GM21529 (cell line): ENCODE results near the gene CNBP.
"Not testable (repeated sequence)": the region's sequence is repeated elsewhere in the genome, so short reads cannot be mapped to it uniquely, and the experiment has no call there.

Experiments used
- ATAC-seq: cut with Tn5 transposase; IDR thresholded peaks from one replicate; pipeline ENCODE4 v1.9.1; 2021; ENCODE audit not compliant: unreplicated experiment

Gene CNBP

DNA sequence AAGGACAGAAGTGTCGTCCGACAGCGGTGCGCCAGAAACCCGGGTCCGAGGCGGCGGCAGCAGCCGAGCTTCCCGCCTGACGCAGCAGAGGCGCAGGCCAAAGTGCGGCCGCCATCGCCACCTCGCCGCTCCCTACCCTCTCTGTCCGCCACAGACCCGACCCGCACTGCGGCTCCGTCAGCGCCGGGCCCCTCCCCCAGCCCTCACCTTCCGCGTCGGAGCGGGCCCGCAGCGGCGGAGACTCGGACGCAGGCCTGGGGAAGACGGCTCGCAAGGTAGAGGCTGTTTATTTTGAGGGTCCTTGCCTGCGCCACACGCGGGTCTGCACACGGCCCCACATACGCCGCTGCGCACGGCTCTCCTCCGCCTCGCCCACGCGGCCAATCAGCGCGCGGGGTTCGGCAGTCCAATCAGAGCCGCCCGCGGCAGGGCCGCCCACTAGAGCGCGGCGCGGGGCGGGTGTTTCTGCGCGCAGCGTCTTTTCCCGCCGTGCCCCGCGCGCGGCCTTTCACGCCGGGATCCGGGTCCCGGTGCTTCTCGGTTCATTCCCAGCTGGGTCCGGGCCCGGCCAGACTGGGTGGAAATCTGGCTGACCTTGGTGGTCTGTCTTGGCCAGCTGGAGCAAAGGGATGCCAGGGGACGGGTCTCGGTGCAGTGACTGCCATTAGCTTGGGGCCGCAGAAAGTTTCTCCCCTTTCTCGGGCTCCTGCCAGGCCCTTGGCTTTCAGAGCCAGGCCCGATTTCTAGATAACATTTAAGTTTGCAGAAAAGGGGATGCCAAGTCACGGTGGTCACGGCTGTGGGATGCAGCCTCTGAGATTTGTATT, at the start of gene CNBP:
CNBP (minus strand) TSS at position 328 of the 827 bp plus-strand sequence. CDS start 12,139 bp downstream, outside the sequence.
- ATAC-seq = peak; percentile 93

DNA sequence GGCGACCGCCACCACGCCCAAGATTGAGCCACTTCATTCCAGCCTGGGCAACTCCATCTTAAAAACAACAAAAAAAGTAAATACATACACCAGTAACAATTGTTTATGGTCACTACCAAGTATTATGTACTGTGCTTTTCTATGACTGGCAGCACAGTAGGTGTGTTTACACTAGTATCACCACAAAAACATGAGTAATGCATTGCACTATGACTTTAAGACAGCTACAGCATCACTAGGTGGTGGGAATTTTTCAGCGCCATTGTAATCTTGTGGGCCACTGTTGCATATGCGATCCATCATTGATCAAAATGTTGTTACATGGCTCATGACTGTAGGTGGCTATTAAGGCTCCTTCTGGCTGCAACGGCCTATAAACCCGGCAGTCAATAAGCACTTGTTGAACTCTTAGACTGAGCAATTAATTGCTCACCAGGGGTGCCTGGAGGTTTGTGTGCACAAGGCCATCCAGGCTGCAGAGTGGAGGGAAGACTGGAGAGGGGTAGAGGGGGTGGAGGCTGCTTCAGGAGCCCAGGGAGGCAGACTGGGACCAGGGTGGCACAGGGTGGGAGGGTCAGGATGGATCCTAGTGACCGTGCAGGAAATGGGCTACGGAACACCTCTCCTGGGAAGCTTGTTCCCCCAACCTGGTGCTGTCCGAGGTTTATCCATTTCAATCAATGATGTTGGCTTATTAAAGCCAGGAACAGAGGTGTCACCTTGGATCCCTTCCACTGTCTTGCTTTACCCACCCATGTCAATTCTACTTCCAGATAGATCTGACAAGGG, 47.8 kb upstream of the CNBP start:
- no peak for ATAC-seq

GRCh38 chr3:129230311-129231019, 46.8 kb upstream of the CNBP start:
- ATAC-seq = no peak

DNA sequence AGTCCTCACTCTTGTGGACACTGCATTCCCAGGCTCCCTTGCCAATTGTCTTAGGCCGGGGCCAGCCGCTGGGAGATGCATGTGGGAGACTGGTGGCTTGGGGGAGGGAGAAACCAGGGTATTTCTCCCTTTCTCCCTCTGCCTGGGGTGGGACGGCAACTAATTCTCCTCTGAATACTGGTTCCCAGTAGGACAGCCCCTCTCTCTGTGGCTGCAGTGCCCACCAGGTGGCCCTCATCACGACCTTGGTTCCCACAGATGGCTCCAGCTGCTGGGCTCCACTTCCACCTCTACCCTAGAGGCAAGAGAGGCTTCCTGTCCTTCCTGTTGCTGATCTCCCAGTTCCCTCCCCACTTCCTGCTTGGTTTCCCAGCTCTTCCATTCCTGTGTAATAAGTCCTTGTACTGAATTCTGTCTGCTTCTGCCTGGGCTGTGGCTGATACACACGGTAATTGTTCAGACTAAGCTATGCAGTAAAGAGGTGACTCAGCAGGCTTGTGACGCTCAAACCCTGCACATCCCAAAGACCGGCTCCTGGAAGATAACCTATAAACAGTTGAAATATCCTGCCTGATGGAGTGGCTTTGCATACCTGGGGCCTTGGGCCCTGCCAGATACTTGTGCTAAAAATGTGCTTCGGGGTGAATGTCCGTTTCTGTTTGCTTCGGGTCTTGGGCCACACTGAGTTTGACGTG, 45.3 kb upstream of the CNBP start:
- ATAC-seq = no peak

DNA sequence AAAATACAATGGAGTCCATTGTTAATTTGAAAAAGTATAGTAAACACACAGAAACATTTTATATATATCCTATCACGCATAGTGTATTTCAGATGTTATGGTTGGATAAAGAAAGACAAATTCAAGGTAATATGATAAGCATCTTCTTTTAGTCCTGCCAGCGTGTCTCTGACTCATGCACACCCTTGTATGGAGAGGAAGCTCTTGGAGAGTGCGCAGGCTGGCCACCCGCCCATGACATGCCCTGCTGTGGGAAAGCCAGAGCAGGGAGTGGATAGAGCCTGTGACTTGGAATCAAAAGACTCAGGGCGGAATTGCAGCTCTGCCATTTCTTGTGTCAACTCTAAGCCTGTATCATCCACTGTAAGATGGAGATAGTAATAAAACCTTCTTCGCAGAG, 42.7 kb upstream of the CNBP start:
- ATAC-seq = no peak

DNA sequence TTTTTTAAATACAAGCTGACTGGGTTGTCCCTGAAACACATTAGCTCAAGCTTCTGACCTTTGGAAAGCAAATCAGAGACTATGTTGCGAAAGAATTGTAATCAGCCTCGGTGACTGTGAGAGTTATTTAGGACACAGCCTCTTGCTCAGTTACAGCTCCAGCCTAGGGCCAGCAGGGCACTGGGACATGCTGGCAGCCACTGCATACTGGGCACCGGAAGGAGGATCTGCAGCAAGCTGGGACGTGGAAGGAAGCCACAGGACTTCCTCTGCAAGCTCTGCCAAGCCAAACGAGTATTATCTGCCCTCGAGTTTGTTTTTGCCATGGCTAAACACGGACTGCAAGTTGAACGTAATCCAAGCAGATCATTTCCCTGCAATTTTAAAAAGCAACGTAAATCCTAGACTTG, 41.3 kb upstream of the CNBP start:
- no peak for ATAC-seq

- not testable (repeated sequence) for ATAC-seq
Measured at GRCh38 chr3:129224387-129224786, 40.7 kb upstream of the CNBP start.

GRCh38 chr3:129218742-129219141, 35.0 kb upstream of the CNBP start:
- no peak for ATAC-seq

DNA sequence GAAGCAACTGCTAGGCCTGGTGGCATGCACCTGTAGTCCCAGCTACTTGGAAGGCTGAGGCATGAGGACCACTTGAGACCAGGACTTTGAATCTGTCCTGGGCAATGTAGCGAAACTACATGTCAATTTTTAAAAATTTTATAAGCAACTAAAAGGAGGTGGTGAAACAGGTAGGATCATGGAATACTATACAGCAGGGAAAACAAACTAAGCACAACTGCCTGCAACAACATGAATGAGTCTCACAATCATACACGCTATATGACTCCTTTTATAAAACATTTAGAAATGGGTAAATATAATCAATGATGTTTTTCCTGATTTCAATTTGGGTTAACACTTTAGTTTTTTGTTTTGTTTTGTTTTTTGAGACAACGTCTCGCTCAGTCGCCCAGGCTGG, 29.5 kb upstream of the CNBP start:
- ATAC-seq = no peak

- ATAC-seq = no peak
Measured at GRCh38 chr3:129211772-129212171, 28.1 kb upstream of the CNBP start.

DNA sequence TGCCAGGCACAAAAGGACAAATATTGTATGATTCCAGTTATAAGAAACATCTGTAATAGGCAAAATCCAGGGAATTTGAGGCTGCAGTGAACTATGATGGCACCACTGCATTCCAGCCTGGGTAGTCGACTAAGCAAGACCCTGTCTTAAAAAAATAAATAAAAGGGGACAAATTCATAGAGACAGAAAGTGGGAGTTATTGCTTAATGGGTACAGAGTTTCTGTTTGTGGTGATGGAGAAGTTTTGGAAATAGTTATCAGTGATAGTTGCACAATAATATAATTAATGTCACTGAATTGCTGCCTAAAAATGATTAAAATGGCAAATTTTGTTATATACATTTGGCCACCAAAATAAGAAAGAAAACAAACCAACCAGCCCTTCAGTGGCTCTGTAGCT, 27.6 kb upstream of the CNBP start:
- ATAC-seq = no peak

GRCh38 chr3:129207479-129207878, 23.8 kb upstream of the CNBP start:
- no peak for ATAC-seq

DNA sequence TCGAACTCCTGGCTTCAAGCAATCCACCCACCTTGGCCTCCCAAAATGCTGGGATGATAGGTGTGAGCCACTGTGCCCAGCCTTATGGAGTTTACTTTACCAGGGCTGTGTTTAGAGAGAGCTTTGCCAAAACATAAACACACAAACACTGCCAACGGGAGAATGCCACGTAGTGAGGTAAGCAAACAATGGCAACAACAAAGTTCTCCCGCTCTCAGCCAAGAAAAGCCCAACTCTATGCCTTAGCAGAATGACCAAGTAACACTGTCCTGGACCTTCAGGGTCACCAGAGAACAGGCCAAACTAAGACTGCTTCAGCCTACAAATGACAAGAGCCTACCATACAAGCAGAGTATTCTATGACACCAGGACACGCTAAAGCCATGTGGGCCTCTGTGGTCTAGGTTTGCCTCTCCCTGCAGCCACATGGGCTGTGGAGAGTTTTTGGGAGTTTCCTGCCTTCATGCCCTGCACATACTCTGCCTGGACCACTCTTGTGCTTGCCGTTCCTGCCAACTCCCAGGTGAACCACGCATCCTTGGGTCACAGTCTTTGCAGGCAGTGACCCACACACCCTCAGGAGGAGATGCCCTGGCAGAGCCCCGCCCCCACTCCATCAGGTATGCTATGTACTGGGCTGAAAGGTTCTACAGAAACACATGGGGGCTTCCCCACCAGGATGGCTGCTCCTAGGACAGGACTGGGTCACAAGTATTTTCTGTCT, 21.6 kb upstream of the CNBP start:
- ATAC-seq = no peak

DNA sequence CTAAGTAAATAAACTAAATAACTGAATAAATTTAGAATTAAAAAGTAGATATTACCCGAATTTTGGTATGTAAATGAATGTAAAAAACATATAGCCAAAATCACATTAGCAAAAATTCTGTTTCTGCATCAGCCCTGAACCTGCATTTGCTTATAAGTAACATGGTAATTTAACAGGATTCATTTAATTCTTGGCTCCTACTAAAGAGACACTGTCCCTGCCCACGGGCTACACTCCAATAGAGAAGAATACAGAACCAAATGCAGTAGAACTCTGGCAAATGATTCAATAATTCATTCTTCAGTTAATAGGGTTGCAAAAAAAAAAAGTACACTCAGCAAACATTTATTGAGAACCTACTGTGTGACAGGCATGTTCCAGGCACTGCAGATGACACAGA, 20.8 kb upstream of the CNBP start:
- no peak for ATAC-seq

DNA sequence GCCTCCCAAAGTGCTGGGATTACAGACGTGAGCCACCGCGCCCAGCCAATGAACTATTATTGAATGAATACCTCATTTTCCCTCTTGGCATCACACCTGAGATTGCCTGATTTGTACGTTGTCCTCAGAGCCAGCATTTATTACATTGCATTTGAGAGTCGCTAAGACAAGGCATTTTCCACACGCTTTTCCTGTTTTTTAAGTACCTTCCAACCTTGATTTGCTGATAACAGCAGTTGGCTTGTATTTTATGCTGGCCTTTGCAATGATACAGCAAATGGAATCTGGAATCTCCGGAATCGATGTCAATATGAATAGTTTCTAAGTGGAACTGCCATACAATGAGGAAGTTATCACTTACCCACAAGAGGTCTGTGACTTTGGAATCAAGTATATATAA, 15.7 kb upstream of the CNBP start:
- ATAC-seq = no peak

DNA sequence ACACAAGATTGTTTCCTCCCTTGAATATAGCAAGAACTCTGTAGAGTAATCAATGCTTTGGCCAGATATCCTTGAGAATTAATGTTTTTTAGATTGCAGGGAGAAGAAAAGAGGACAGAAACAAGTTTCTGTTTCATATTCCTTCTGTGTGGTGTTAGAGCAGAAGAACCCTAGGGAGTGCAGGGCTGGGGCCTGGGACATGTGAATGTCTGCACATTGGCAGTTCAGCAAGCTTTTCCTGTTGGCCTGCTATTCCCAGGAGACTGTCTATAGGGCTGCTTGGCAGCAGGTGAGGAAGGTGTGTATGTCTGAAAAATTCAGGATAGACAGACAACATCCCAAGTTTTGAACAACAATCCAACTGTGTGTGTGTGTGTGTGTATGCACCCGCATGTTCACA, 13.6 kb upstream of the CNBP start:
- no peak for ATAC-seq

GRCh38 chr3:129196601-129197000, 12.9 kb upstream of the CNBP start:
- no peak for ATAC-seq

DNA sequence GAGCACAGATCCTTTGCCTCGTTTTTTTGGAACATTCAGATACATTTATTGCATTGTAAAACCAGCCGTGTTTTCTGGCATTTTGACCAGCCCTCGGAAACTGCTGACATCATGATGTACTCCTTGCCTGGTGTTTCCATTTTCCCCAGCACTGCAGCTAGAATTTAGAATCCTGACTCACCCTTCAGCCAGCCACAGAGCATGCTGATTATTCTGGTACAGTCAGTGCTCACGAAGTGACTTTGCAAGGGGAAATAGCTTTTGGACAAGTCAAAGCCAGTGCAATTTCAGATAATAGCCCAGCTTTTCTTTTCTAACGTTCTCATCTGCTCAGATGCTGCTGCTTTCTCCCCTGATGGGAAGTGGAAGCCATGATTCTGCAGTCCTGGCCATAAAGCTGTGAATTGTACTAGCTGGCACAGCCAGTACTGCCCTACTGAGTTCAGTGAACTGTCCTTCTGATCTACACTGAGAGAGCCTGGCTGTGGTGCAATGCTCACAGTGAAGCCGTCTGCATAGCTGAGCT, 12.1 kb upstream of the CNBP start:
- ATAC-seq = no peak

DNA sequence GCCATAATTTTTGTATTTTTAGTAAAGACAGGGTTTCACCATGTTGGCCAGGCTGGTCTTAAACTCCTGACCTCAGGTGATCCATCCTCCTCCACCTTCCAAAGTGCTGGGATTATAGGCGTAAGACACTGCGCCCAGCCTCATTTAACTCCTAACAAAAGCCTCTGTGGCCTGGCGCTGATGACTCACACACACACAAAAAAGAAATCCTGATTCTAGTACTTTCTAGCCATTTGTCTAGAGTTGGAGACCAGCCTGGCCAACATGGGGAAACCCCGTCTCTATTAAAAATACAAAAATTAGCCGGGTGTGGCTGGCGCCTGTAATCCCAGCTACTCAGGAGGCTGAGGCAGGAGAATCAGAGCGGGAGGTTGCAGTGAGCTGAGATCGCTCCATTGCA, 6.1 kb upstream of the CNBP start:
- ATAC-seq = not testable (repeated sequence)

- no peak for ATAC-seq
Measured at GRCh38 chr3:129187857-129188256, 4.2 kb upstream of the CNBP start.
